Measurements from ENCODE around the gene NEK10. TPM values are rescaled to one million over a fixed set of nuclear protein-coding genes. Genes with fewer than 3 reads are reported as not detected.

Gene NEK10
- total RNA-seq, 1 experiment from 2014 or later = 0.66 TPM

DNA sequence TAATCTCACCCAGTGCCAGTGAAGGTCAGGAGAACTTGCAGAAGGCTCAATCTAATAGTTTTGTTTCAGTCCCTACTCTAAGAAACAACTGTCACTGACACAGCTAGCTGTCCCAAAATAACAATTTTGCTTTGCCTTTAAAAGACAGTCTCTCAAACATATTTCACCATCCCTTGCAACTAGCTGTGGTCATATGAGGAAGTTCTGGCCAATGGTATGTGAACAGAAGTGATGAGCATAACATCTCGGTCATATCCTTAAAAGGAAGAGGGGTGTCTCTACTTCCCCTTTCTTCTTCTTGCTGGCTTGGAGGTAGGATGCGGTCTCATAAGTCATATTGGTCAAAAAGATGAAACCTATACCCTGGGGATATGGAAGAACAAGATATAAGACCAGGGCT, 198.1 kb downstream of the NEK10 start:
- no CpG with 5 or more reads among the region's 2 CpGs for whole genome bisulfite sequencing (ENCODE audit: extremely low coverage, insufficient read length, low lambda C conversion rate)
- Histone ChIP-seq H3K23ac (ENCODE audit: insufficient read length, low read depth, low read length) (no peak overlapping the region), H2BK15ac (ENCODE audit: low read depth, low read length) (no peak overlapping the region), H3K9ac (ENCODE audit: extremely low read depth, insufficient read length, low read length) (no peak overlapping the region), H4K5ac (ENCODE audit: insufficient read length, low read depth, low read length) (no peak overlapping the region), H3K14ac (ENCODE audit: insufficient read depth, low read length) (no peak overlapping the region), H3T11ph (ENCODE audit: low read length) (no peak overlapping the region), H3K4ac (ENCODE audit: low read depth, low read length) (no peak overlapping the region), H3K9me3 (ENCODE audit: control insufficient read depth, low read depth, low read length) (no peaks in the 10 kb centered on the region), H3K18ac (ENCODE audit: insufficient read length, low read depth, low read length) (no peak overlapping the region), H2BK20ac (ENCODE audit: low read depth, low read length, poor library complexity, severe bottlenecking) (no peak overlapping the region), H4K20me1 (ENCODE audit: control insufficient read depth, insufficient read depth, insufficient read length) (no peaks in the 10 kb centered on the region), H3K79me1 (ENCODE audit: insufficient read depth, low read depth, low read length, poor library complexity, severe bottlenecking) (no peaks in the 10 kb centered on the region), H3K23me2 (ENCODE audit: insufficient read length, low read depth, low read length, poor library complexity, severe bottlenecking) (no peaks in the 10 kb centered on the region), H3K4me2 (ENCODE audit: insufficient read depth, insufficient read length, low read length) (no peak overlapping the region), H4K8ac (replicated peaks; ENCODE audit: insufficient read length, low read depth, low read length) (no peak overlapping the region), H2AFZ (ENCODE audit: low read length) (no peak overlapping the region), H2AK5ac (ENCODE audit: insufficient read length, low read length) (no peak overlapping the region), H3K56ac (ENCODE audit: insufficient read length, low read depth, low read length) (no peak overlapping the region), H3K27me3 (ENCODE audit: insufficient read depth, low read length) (no peaks in the 10 kb centered on the region), H2BK5ac (ENCODE audit: insufficient read length, low read length) (no peak overlapping the region), H3K4me1 (ENCODE audit: insufficient read depth, low read length) (no peaks in the 10 kb centered on the region), H4K91ac (ENCODE audit: insufficient read length, low read depth, low read length) (no peak overlapping the region), H3K27ac (ENCODE audit: insufficient read length, low read depth, low read length) (no peak overlapping the region), H3K79me2 (ENCODE audit: insufficient read depth, low read length) (no peaks in the 10 kb centered on the region), H2BK120ac (ENCODE audit: low read depth, low read length, poor library complexity, severe bottlenecking) (no peak overlapping the region), H2BK12ac (ENCODE audit: insufficient read length, low read depth, low read length) (no peak overlapping the region)
- H3K27ac Mint-ChIP-seq = no peak overlapping the region
- H3K4me1 Mint-ChIP-seq = no peaks in the 10 kb centered on the region
- TF ChIP-seq, protein P1, sequence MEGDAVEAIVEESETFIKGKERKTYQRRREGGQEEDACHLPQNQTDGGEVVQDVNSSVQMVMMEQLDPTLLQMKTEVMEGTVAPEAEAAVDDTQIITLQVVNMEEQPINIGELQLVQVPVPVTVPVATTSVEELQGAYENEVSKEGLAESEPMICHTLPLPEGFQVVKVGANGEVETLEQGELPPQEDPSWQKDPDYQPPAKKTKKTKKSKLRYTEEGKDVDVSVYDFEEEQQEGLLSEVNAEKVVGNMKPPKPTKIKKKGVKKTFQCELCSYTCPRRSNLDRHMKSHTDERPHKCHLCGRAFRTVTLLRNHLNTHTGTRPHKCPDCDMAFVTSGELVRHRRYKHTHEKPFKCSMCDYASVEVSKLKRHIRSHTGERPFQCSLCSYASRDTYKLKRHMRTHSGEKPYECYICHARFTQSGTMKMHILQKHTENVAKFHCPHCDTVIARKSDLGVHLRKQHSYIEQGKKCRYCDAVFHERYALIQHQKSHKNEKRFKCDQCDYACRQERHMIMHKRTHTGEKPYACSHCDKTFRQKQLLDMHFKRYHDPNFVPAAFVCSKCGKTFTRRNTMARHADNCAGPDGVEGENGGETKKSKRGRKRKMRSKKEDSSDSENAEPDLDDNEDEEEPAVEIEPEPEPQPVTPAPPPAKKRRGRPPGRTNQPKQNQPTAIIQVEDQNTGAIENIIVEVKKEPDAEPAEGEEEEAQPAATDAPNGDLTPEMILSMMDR (conservative IDR thresholded peaks at IDR 0.05) = no peak
- no peaks in the 10 kb centered on the region for H3K9me3 Mint-ChIP-seq
- H3K4me3 Mint-ChIP-seq = no peak overlapping the region
- no peaks in the 10 kb centered on the region for H3K36me3 Mint-ChIP-seq (ENCODE audit: insufficient read depth in 1 of 3, low read depth in 3 of 3)
- DNase-seq = no peak
- no peaks in the 10 kb centered on the region for H3K27me3 Mint-ChIP-seq (ENCODE audit: low read depth)

All from H9 (cell line).